HL-60 (cell line): ENCODE measurements around the gene H2BK1.

Experiments used
- DNase-seq, 2 experiments: peaks; one replicate each; pipeline ENCODE4 v3.0.0-alpha.2; 2010 to 2020; ENCODE audit warnings: low read depth in 1 of 2, low spot score in 1 of 2
- H3K27ac ChIP-seq: fragments of 250-450 bp; sonication (Bioruptor Pico); replicated peaks from 2 replicates; pipeline ENCODE4 v1.5.1; 2020; ENCODE audit warnings: mild to moderate bottlenecking, moderate library complexity
- H3K27me3 ChIP-seq: fragments of 250-450 bp; sonication (Bioruptor Pico); 2 replicates; pipeline ENCODE4 v1.5.1; 2021; ENCODE audit warnings: mild to moderate bottlenecking, moderate library complexity; ENCODE audit not compliant: insufficient read depth, poor library complexity, severe bottlenecking
- H3K4me3 ChIP-seq: replicated peaks from 2 replicates; pipeline ENCODE4 v1.5.1; 2011; ENCODE audit warnings: mild to moderate bottlenecking, control low read depth, low read length; ENCODE audit not compliant: insufficient read depth
- CTCF ChIP-seq: IDR thresholded peaks from one replicate; pipeline ENCODE4 v1.5.1; 2011; ENCODE audit warnings: low read length, control low read depth, inconsistent platforms; ENCODE audit not compliant: insufficient read depth
- GABPA ChIP-seq: IDR thresholded peaks from 2 replicates; pipeline ENCODE4 v1.6.1; 2012; ENCODE audit warnings: low read depth
- POLR2AphosphoS5 ChIP-seq: IDR thresholded peaks from 2 replicates; pipeline ENCODE4 v1.6.1; 2012; ENCODE audit warnings: low read depth
- REST ChIP-seq: IDR thresholded peaks from 2 replicates; pipeline ENCODE4 v1.6.1; 2012; ENCODE audit warnings: low read depth; ENCODE audit not compliant: insufficient replicate concordance
- SPI1 ChIP-seq: IDR thresholded peaks from 2 replicates; pipeline ENCODE4 v1.6.1; 2012; ENCODE audit warnings: low read depth, mild to moderate bottlenecking, borderline replicate concordance

Gene H2BK1

GRCh38 chr7:151243045-151243349 is 32.7 kb upstream of the H2BK1 start:
- no peak overlapping the region for H3K27ac ChIP-seq
- DNase-seq = no peak
- TF ChIP-seq CTCF (no peak), POLR2AphosphoS5 (no peak), GABPA (no peak), SPI1 (no peak), REST (no peak)
- H3K4me3 ChIP-seq = no peak overlapping the region
- H3K27me3 ChIP-seq = peaks cover 33% of the 10 kb centered on the region

- DNase-seq = no peak
- TF ChIP-seq CTCF (no peak), POLR2AphosphoS5 (no peak), SPI1 (no peak), REST (no peak), GABPA (no peak)
- no peak overlapping the region for H3K27ac ChIP-seq
Measured at GRCh38 chr7:151242159-151243044, 32.1 kb upstream of the H2BK1 start.

DNA sequence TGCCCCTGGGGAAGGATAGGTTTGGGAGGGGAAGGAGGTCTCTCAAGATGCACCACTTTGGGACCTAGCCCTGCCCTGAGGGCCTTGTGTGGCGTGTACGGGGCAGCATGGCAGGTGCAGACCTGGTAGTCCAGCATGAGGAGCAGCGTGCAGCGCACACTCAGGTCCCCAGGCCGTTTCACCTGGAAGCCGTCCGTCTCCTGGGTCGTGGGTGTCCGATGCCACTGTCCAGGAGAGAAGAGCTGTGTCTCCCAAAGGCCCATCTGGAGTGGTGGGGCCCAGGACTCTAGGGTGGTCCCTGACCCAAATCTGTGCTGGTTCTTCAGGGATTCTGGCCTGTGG is 31.4 kb upstream of the H2BK1 start:
- no peak for DNase-seq
- no peak for TF ChIP-seq GABPA
- no peak for TF ChIP-seq REST
- no peak for TF ChIP-seq POLR2AphosphoS5
- TF ChIP-seq CTCF = no peak
- no peak for TF ChIP-seq SPI1
- no peak overlapping the region for H3K27ac ChIP-seq
- H3K27me3 ChIP-seq = peaks cover 20% of the 10 kb centered on the region
- no peak overlapping the region for H3K4me3 ChIP-seq

More at GRCh38 chr7:151242159-151243044, 32.1 kb upstream of the H2BK1 start:
- Histone ChIP-seq H3K27me3 (peaks cover 27% of the 10 kb centered on the region), H3K4me3 (no peak overlapping the region)
